Esophagus muscularis mucosa (tissue), 4 donors: ENCODE data around the gene MAPKAP1. TPM values are rescaled to one million over a fixed set of nuclear protein-coding genes. Genes with fewer than 3 reads are reported as not detected.

Source experiments
- DNase-seq: peaks from one replicate; pipeline ENCODE4 v3.0.0-alpha.2; 2017; ENCODE audit errors: extremely low spot score
- H3K27ac ChIP-seq, 4 donors: fragments of 200-600 bp; sonication (generic); replicated peaks in 1 of 4; 1 replicate in 3 of 4; 2 replicates in 1 of 4; pipeline ENCODE4 v1.5.1; 2016 to 2019; ENCODE audit warnings: mild to moderate bottlenecking in 1 of 4
- H3K27me3 ChIP-seq, 4 donors: fragments of 200-600 bp; sonication (generic); one replicate each; pipeline versions ENCODE4 v1.5.1 to v1.6.0; 2016 to 2019
- H3K36me3 ChIP-seq, 4 donors: fragments of 200-600 bp; sonication (generic); one replicate each; pipeline ENCODE4 v1.5.1; 2016 to 2019
- H3K4me1 ChIP-seq, 4 donors: fragments of 200-600 bp; sonication (generic); one replicate each; pipeline ENCODE4 v1.5.1; 2016 to 2019
- H3K4me3 ChIP-seq, 4 donors: fragments of 200-600 bp; sonication (generic); 1 replicate in 2 of 4; 2 replicates in 2 of 4; pipeline ENCODE4 v1.5.1; 2016 to 2019; ENCODE audit warnings: mild to moderate bottlenecking in 4 of 4, moderate library complexity in 1 of 4
- H3K9me3 ChIP-seq, 4 donors: fragments of 200-600 bp; sonication (generic); 1 replicate in 3 of 4; 2 replicates in 1 of 4; pipeline ENCODE4 v1.5.1; 2016 to 2019
- CTCF ChIP-seq, 3 experiments: fragments of 200-600 bp in 2 of 3; fragments of 450-650 bp in 1 of 3; sonication (generic) in 2 of 3; IDR thresholded peaks; one replicate each; pipeline ENCODE4 v1.5.1; 2017 to 2019; ENCODE audit warnings: antibody characterized with exemption in 3 of 3, mild to moderate bottlenecking in 2 of 3, moderate library complexity in 1 of 3
- EP300 ChIP-seq: sonication (generic); formaldehyde crosslinking; IDR thresholded peaks from one replicate; pipeline ENCODE4 v1.6.1; 2017; ENCODE audit warnings: antibody characterized with exemption
- POLR2A ChIP-seq: fragments of 450-650 bp; IDR thresholded peaks from one replicate; pipeline ENCODE4 v1.6.1; 2017; ENCODE audit warnings: antibody characterized with exemption, moderate library complexity, mild to moderate bottlenecking, low read depth
- POLR2AphosphoS5 ChIP-seq, 2 donors: sonication (generic); formaldehyde crosslinking; IDR thresholded peaks; one replicate each; pipeline ENCODE4 v1.6.1; 2017; ENCODE audit warnings: antibody characterized with exemption in 2 of 2
- WGBS: methylation state at CpG from one replicate; pipeline ENCODE4 v1.1.5; 2018; 5-methylcytosine and 5-hydroxymethylcytosine counted together
- intact Hi-C: fragments of 100-400 bp; cut with DNase I; formaldehyde crosslinking; loops from one replicate; pipeline ENCODE4 v1.15.1; 2023
- total RNA-seq, 4 donors: library from RNA; depleted of rRNA; stranded (reverse); fragments of >200 nt; gene quantifications; one replicate each; pipeline versions ENCODE4 v1.1.0 to v1.2.1, GENCODE V29; 2016

Gene MAPKAP1
- total RNA-seq, 4 donors from 2014 or later: 84.3 to 103 (median 93.4) TPM

GRCh38 chr9:125730168-125730567, 23.2 kb upstream of the MAPKAP1 start:
- intact Hi-C loops: no loop called here
- no peaks in the 10 kb centered on the region for H3K27me3 ChIP-seq
- no peak overlapping the region for H3K4me3 ChIP-seq
- H3K9me3 ChIP-seq: no peaks in the 10 kb centered on the region
- H3K27ac ChIP-seq: no peak overlapping the region
- TF ChIP-seq EP300: no peak
- TF ChIP-seq POLR2A: no peak
- no peak for TF ChIP-seq POLR2AphosphoS5 (IDR thresholded peaks at IDR 0.05)
- TF ChIP-seq CTCF (IDR thresholded peaks at IDR 0.05): no peak
- DNase-seq: peak; percentile 60
- WGBS: 89% methylated on average over 2 of the region's 2 CpGs
- no peaks in the 10 kb centered on the region for H3K4me1 ChIP-seq
- H3K36me3 ChIP-seq: no peaks in the 10 kb centered on the region

- no peak for DNase-seq
- H3K27ac ChIP-seq: no peak overlapping the region
- TF ChIP-seq POLR2AphosphoS5 (IDR thresholded peaks at IDR 0.05) (no peak), CTCF (IDR thresholded peaks at IDR 0.05) (no peak), EP300 (no peak), POLR2A (no peak)
- H3K9me3 ChIP-seq: no peaks in the 10 kb centered on the region
- 86% methylated on average over 13 of the region's 13 CpGs for WGBS
- H3K36me3 ChIP-seq: no peaks in the 10 kb centered on the region
- no peaks in the 10 kb centered on the region for H3K4me1 ChIP-seq
- no peaks in the 10 kb centered on the region for H3K27me3 ChIP-seq
- no peak overlapping the region for H3K4me3 ChIP-seq
- intact Hi-C loops: no loop called here
Observed at GRCh38 chr9:125726456-125727132, 19.6 kb upstream of the MAPKAP1 start.

GRCh38 chr9:125707472-125707804, 430 bp upstream of the MAPKAP1 start:
- WGBS: 51% methylated on average over 2 of the region's 4 CpGs
- peak; percentile 10 for TF ChIP-seq EP300
- TF ChIP-seq POLR2AphosphoS5 (IDR thresholded peaks at IDR 0.05): no peak
- peak overlapping the region; percentile 76 to 85 (median 82) for H3K27ac ChIP-seq
- intact Hi-C loops: loop anchor here (5.0 to 10.0 kb wide), 3 partner anchors 40 to 303 kb away; partner anchors contain the start of gene PBX3
- no peaks in the 10 kb centered on the region for H3K36me3 ChIP-seq
- DNase-seq: no peak
- no peaks in the 10 kb centered on the region for H3K27me3 ChIP-seq
- H3K4me1 ChIP-seq: peaks cover 17 to 32% (median 24%) of the 10 kb centered on the region in 4 donors
- H3K9me3 ChIP-seq: no peaks in the 10 kb centered on the region
- H3K4me3 ChIP-seq: peak overlapping the region; percentile 76 to 100 (median 96)

- intact Hi-C loops: loop anchor here (5.0 to 10.0 kb wide), 3 partner anchors 41 to 301 kb away; partner anchors contain the start of gene PBX3
- Histone ChIP-seq H3K4me3 (peak overlapping the region; percentile 76 to 100 (median 96)), H3K27ac (no peak overlapping the region), H3K36me3 (no peaks in the 10 kb centered on the region), H3K9me3 (no peaks in the 10 kb centered on the region), H3K4me1 (peaks cover 17 to 32% (median 24%) of the 10 kb centered on the region in 4 donors), H3K27me3 (no peaks in the 10 kb centered on the region)
- DNase-seq: no peak
- 80% methylated on average over 4 of the region's 4 CpGs for WGBS
- TF ChIP-seq EP300 (no peak), POLR2AphosphoS5 (IDR thresholded peaks at IDR 0.05) (no peak), POLR2A (no peak), CTCF (IDR thresholded peaks at IDR 0.05) (no peak)
Observed at GRCh38 chr9:125705893-125706292, 1.1 kb downstream of the MAPKAP1 start.

GRCh38 chr9:125703662-125704061, 3.3 kb downstream of the MAPKAP1 start:
- Histone ChIP-seq H3K36me3 (no peaks in the 10 kb centered on the region), H3K27ac (no peak overlapping the region), H3K9me3 (no peaks in the 10 kb centered on the region), H3K27me3 (no peaks in the 10 kb centered on the region), H3K4me3 (no peak overlapping the region), H3K4me1 (peaks cover 17 to 32% (median 24%) of the 10 kb centered on the region in 4 donors)
- TF ChIP-seq POLR2A (no peak), POLR2AphosphoS5 (IDR thresholded peaks at IDR 0.05) (no peak), EP300 (no peak), CTCF (IDR thresholded peaks at IDR 0.05) (no peak)
- intact Hi-C loops: loop anchor here (10.0 kb wide), 2 partner anchors 219 to 299 kb away; no protein-coding TSS in a partner anchor
- WGBS: 94% methylated on average over 4 of the region's 4 CpGs
- no peak for DNase-seq
